GM19452 (cell line): ENCODE data around the gene CYTH1.

Source experiments
- ATAC-seq: cut with Tn5 transposase; IDR thresholded peaks from one replicate; pipeline ENCODE4 v1.9.1; 2021; ENCODE audit not compliant: unreplicated experiment

The CYTH1 gene

DNA sequence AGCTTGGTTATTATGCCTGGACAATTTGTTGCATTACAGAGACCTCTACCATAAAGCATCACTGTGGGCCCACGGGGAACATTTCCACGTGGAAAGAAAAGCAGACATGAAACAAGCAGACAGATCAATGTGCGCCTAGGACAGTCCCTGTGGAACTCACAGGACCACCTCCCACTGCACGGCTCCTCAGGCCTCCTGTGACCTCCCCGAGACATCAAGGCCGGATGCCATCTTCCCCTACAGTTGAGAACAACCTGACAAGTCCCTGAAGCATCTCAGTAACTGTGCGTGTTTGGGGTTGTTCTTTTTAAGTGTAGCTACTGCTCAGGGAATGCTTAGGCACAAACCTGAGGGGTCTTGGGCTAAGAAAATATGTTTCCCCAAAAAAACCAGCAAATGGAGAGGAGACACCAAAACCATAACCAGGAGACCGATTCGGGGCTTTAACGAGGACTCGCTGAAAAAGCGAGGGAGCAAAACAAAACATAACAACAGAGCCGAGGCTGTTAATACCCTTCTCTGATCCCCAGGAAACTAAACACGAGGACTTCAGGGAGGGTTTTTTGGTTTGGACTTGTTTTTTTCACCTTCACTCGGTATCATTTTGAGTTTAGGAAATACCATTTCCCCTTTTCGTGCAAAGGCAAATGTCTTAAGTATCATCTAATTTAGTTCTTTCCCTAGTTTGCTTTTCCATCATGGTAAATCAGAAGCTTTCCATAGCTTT is 87.1 kb downstream of the CYTH1 start:
- no peak for ATAC-seq

DNA sequence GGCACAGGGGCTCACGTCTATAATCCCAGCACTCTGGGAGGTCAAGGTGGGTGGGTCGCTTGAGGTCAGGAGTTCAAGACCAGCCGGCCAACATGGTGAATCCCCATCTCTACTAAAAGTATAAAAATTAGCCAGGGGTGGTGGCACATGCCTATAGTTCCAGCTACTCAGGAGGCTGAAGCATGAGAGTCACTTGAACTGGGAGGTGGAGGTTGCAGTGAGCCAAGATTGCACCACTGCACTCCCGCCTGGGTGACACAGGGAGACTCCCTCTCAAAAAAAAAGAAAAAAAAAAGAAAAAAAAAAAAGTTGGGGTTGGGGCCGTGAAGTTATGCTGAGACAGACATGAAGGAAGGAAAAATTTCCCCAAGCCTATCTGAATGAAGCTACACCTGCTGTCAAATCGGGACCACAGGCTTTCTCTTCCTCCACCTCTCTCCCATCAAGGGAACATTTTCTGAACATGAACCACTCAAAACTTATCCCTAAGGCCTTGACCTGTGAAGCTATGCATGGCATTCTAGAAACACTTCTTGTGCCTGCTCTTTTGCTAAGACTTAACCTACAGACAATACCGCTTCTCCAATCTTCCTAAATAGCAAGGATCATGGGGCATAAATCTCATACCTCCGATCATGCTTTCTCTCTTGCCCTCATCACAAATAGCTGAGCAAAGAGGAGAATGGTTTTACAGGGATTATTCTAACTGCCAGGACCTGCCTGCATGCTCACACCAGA is 88.6 kb downstream of the CYTH1 start:
- ATAC-seq = no peak

DNA sequence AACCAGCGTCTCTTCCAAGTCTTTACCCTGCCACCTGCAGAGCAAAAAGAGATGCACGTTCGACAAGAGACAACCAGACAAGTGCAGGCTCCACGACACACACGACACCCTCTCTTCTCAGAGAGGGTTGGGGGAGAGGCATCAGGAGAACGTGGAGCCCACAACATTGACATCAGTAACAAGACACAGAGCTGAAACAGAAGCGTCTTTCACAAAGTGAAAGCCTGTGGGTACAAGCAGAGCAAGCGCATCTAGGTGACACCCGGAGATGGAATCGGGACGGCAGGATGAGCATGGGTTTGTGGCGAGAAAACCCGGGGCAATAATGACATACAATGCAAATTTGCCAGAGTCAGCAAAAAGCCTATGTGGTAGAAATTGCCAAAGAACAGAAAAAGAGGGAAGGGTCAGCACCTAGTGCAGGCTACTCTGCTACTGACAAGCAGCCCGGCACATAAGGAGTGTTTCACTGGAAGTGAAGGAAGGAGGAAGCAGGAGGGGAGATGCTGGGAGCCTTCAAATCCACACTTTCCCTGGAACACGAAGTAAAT is 89.5 kb downstream of the CYTH1 start:
- ATAC-seq = no peak

DNA sequence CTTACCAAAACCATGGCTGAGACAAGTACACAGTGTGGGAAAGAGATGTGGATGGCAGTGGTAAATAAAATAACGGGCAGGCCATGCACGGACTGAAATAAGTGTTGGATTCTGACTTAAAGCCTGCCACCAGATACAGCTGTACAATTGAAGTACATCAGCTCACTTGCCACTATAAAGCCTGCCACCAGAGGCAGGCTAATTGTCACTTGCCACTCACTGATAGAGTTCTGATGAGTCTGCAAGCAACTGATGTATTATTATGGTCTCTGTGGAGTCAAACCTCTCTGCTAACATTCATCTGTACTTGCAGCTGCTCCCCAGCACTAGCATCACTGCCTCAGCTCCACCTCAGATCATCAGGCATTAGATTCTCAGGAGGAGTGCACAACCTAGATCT is 93.0 kb downstream of the CYTH1 start:
- no peak for ATAC-seq

DNA sequence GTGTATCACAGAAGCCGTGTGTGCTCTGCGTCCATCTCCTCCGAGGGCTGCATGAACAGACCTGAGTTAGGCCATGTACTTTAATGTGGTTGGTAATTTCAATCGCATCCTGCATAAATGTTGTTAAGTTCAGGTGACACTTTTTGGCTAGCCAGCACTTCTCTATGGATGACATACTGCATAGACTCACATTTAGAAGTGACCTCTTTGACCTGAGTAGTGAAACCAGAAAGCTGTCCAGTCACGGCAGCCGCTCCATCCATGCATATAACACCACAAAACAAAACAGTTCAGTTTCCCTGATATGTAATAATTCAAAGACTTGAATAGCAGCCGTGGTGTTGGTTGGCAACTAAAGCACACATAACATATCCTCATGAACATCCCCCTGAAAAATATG is 94.1 kb downstream of the CYTH1 start:
- ATAC-seq = no peak

DNA sequence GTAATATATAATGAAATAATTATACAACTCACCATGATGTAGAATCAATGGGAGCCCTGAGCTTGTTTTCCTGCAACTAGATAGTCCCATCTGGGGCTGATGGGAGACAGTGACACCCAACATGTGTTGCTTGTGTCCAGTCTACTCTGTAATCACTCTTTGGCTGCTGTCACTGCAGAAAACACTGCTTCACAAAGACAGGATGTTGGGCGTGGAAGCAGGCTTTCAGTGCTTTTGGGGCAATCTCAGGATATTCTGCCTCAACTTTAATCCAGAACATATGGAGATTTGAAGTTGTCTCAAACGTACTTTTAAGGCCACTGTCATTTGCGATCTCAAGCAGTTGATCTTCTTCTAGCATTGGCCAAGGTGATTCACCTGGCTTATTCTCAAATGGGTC is 94.9 kb downstream of the CYTH1 start:
- no peak for ATAC-seq

DNA sequence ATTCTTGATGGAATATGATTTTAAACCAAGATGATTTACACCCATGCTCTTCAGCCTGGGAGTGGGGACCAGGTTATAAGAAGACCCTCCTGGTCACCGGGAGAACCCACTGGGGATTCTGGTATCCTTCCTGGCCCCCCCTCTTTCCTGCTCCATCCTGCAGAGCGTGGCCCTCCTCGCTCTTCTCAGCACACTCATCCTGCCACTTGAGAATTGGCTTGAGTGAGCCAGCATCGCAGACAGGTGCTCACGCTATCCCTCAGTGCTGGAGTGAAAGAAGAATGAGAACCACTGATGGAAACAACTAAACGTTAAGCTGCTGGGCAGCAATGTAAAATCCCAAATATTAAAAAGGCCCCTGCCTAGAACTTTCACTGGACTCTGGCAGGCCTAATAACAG is 98.0 kb downstream of the CYTH1 start:
- no peak for ATAC-seq

DNA sequence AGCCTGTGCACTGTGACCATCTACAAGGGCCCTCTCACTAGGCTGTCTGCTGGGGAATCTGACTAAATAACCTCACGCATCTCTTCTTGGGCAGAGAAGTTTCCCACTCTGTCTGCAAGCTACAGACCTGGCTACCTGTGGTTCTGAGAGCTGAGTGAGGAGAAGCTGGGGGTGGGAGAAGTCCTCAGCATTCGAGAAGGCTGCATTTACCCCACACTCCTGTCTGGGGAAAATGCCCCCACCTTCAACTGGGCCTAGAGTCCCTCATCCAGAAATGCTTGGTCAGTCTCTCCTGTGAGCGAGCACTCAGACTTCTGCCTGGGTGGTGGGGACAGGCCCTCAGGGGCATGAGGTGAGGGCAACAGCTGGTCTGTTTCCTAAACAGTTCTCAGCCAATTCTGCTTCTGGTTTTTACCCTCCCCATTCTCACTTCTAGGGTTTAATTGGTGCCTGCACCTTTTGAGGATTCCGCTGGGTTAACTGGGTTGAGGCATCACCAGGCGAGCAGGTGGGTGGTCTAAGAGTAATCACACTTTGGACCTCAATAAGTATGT is 98.6 kb downstream of the CYTH1 start:
- no peak for ATAC-seq

DNA sequence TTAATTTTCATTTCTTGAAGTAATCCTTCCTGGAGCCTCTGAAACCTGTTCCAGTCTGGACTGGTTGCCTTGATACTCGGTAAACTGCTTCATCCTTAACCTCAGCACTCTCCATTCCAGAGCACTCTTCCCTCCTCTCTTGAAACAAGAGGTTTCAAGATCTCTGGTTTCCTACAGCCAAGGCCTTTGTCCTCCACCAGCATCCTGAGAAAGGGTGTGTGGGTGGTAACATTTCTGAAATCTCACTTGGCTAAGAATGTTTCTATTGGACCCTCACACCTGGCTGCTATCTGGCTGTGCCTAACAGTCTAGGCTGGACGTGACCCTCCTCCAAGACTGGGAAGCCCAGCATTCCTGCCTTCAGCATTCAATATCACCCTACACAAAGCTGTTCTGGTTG is 99.7 kb downstream of the CYTH1 start:
- no peak for ATAC-seq

DNA sequence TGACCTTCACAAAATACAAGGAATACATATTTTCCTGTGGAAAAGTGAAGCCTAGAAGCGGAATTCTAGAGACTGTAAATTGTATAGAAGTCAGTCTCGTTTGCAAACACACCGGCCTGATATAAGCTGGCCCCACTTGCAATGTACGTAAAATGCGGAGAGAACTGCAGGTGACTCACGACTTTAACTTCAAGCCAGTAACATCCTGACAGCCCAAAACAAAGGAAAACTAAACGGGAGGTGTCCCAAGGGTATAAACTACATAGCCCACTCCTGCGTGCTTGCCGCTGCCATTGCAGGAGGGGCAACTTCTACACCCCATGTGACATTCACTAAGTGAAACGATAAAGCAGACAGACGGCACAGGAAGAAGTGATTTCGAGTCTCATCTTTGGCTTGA is 101.6 kb downstream of the CYTH1 start:
- no peak for ATAC-seq

DNA sequence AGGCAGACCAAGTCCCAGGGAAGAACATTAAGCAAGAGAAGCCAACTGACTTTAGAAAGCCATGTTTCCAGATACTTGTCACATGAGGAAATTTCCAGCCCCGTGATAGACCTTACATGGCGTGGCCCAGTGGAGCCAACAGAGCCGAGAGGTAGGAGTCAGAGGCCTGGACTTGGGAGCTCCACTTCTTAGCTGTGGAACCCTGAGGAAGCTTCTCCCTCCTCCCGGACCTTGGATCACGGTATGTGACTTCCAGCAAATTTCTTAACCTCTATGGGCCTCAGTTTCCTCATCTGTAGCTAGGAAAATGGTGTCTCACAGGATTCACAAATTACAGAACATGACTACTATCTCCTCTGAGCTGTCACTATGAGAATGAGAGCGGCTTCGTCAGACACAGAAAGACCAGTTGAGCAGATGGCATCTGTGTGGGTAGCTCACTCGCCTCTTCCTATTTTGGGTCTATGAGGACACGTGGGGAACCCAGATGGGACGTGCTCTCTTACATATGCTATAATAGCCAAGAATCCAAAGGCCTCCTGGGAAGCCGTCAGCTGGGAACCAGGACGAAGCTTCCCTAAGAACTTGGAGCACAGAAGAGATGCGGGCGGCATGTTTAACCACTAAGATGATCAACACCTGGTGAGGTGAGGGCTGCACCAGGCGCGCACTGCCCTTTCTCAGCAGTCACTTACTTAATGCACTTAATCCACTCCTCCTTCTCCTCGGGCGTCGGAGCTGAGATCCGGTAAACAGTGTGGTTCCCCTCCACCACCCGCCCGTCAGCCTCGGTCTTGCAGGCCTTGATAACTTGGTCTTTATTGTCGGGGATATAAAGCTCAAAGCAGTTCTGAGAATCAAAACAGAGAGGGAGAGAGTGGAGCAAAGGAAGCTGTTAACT is 102.3 kb downstream of the CYTH1 start:
- no peak for ATAC-seq

DNA sequence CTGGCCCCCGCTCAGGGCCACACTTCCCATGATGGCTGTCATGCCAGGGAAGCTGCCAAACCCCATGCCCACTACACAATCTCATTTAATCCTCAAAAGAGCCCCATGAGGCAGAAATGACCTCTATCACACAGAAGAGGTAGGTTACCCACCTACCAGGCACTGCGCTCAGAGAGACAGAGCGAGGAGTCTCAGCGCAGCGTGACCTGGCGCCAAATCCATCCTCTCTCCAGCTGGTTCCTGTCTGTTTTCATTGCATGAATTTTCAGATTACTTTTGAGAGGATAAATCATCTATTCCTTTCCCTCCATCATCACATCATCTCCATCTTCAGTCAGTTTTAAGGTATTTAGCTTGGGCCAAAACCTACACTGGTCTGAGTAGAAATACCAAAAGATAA is 103.4 kb downstream of the CYTH1 start:
- ATAC-seq = no peak

DNA sequence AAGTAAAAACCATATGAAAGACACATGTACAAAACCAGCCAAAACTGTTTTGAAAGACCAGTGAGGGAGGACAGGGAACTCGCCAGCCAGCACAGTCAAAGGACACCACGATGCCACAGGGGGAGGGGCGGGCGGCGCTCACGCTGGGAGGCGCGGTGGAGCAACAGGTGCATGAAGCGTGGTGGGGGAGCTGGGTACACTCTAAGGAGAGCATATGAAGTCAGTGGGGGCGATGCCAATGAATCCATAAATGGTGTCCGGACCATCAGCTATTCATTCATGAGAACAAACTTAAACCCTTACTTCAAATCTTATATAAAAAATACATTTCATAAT is 103.9 kb downstream of the CYTH1 start:
- ATAC-seq = no peak

DNA sequence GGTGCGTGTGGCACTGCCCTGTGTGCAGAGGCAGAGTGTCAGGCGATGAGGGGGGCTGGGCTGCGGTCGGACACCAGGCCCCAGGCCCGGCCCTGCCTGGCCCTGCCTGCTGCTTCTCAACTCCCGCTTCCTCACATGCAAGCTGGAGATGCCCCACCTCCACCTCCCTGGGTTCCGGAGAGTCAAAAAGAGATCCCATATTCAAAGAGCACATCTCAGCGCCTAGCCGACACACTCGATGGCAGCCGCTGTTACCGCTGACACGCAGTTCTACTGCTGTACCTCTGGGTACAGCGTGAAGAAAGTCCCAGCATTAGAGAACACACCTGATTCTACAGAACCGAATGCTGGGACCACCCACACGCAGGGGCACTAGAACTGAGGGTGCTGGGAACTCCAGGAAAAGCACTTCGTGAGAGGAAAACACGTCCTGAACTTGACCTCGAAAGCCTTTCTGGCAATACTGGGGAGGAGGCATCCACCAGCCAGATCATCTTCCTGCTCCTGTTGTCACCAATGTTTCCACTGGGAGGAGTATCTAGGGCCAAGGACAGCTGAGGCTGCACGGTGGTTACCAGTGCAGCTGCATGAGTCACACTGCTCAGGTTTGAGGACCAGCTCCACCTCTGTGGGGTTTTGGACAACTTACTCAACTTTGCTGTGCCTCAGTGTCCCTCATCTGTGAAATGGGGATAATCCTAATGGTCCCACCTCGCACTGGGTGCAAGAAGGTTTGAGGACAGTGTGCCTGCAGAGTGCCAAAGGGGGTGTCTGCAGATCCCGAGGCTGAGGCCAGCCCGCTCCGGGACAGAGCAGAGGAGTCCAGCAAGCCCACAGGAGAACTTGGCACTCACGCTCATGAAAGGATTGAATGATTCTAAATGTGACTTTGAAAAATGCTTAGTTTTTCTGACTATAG is 104.5 kb downstream of the CYTH1 start:
- ATAC-seq = no peak

DNA sequence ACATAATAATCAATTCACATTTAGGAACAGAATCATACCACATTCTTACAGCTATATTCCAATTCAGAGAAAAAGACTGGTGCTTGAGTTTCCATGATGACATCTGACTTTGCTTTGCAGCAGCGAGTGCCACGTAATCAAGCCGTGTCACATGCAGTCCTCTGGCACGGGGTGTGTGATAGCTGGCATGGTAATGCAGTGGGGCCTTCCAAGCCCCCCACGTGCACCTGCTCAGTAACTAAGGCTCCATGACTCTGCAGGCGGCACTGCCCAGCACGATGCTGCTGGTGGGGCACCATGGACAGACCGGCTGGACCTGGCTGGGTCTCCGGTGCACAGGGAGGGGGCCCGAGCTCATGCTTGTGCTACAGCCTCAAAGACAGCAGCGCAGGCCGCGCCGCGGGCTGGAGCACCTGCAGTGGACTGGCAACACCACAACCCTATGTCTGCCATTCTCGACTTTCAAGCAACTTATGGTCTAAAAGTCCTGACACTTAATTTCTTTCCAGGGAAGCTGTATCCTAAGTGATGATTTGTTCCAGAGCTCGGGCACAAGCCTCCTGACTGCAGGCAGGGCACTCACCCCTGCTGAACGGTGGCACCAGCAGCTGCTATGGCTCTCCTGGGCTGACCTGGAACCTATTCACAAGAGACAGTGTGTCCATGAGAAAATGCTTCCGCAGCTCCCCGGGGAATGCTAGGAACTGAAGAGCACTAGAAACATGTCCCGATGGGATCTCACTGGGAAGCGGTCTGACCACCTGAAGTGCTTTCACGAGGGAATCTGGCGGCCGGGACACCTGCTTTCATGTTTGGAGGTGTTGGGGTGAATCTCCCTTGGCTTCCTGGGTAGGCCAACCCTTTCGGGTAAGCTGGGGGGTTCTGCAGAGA is 105.4 kb downstream of the CYTH1 start:
- ATAC-seq = no peak

DNA sequence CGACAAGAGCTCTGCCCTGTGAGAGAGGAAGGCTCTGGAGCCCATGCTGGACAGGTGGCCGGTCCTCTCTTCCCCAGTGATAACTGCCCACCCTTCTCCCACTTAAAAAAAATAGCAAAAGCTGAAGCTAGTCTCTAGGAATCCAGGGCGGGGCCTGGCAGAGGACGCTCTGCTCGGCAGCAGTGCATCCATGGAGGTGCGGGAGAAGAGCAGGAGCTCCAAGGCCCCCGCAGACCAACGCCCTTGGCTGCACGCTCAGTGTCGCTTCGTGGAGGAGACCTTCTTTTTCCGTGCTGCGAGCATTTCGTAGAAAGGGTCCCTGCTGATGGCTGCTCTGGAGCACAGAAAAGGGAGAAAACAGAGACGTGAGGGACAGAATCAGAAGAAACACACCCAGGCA is 106.2 kb downstream of the CYTH1 start:
- no peak for ATAC-seq

DNA sequence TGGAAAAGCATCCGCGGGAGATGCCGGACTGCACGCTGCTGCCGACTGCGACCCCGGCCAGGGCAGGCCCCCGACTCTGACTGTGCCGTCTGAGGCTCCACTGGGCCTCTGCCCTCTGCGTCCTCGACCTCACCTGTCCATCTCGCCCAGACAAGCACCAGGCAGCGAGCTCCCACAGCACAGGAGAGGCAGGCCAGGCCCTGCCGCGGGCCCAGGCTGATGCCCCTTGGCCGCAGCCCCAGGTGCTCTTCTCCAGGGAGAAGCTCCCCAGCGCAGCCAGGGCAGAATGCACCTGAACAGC is 106.8 kb downstream of the CYTH1 start:
- no peak for ATAC-seq

DNA sequence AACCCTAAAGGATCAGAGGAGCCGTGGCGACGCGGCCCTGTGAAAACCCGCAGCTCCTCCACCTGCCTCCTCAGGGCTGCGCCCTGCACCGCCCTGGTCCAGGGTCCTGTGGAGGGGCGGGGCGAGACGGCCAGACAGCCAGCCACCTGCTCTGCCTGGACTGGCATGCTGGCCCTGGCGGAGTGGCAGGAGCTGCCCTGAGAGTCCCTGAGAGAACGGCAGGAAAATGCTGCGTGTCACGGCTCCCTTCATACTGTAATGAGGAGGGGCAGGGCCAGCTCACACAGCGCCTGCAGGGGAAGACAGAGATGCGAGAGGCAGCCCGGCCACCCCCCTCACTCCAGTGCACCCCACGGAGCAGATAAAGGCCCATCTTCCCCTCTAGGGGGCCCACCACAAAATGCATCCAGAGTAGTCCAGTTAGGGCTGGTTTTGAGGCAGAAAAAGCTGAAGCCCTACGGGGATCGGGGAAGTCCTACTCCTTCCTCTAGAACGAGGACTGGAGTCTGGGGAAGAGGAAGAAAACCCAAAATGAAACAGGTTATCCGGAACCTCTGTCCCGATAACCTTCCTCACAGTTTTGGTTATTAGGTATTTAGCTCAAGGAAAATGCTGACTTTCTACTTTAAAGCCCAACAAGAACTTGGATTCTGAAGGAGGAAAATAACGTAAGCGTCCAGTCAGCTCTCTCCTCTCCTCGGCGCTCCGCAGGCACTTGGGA is 107.3 kb downstream of the CYTH1 start:
- ATAC-seq = no peak

DNA sequence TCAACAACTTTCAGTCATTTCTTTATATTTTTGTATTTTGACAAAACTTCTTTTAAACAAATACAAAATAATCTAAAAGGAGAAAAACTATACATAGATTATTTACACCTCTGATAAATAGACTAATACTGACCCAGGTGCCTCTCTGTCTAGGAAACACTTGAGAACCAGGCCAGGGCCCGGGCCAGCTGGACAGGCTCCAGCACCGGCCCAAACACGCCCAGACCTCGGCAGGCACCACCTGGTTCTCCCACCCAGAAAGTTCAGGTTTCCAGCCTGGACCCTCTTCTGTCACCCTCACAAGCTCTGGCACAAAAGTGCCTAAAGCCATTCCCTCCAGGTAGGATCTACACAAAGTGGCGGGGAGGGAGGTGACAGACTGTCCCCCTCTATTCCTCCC is 107.9 kb downstream of the CYTH1 start:
- ATAC-seq = no peak
